Islet of Langerhans (tissue), 1 donor: ENCODE results near the gene CHRNA1.

Experiments
- FAIRE-seq: peaks from one replicate; lab custom pipeline; 2011; peaks lifted over from hg19 to GRCh38; lab: Jason Lieb, UNC

Gene CHRNA1

GRCh38 chr2:174764280-174765255 is at the start of gene CHRNA1:
TSS of gene CHRNA1 (minus strand) at chr2:174764472. CDS start at chr2:174764394, 78 bp downstream.
- no peak for FAIRE-seq

- no peak for FAIRE-seq
Observed at GRCh38 chr2:174812037-174812436, 47.8 kb upstream of the CHRNA1 start.

- FAIRE-seq = peak; percentile 33
Observed at GRCh38 chr2:174807931-174808330, 43.7 kb upstream of the CHRNA1 start.

GRCh38 chr2:174805803-174806202 is 41.5 kb upstream of the CHRNA1 start:
- no peak for FAIRE-seq

GRCh38 chr2:174802459-174802858 is 38.2 kb upstream of the CHRNA1 start:
- FAIRE-seq = no peak

- no peak for FAIRE-seq
Observed at GRCh38 chr2:174800436-174801205, 36.3 kb upstream of the CHRNA1 start.

- FAIRE-seq = no peak
Observed at GRCh38 chr2:174798801-174799200, 34.5 kb upstream of the CHRNA1 start.

- no peak for FAIRE-seq
Observed at GRCh38 chr2:174797781-174798276, 33.6 kb upstream of the CHRNA1 start.

- no peak for FAIRE-seq
Observed at GRCh38 chr2:174796319-174796771, 32.1 kb upstream of the CHRNA1 start.

GRCh38 chr2:174794851-174795374 is 30.6 kb upstream of the CHRNA1 start:
- FAIRE-seq = no peak

GRCh38 chr2:174792309-174793025 is 28.2 kb upstream of the CHRNA1 start:
- no peak for FAIRE-seq

- FAIRE-seq = no peak
Observed at GRCh38 chr2:174791746-174792280, 27.5 kb upstream of the CHRNA1 start.

GRCh38 chr2:174791020-174791419 is 26.7 kb upstream of the CHRNA1 start:
- no peak for FAIRE-seq

- FAIRE-seq = no peak
Observed at GRCh38 chr2:174789001-174789400, 24.7 kb upstream of the CHRNA1 start.

GRCh38 chr2:174788291-174788929 is 24.1 kb upstream of the CHRNA1 start:
- no peak for FAIRE-seq

- FAIRE-seq = no peak
Observed at GRCh38 chr2:174787487-174788205, 23.4 kb upstream of the CHRNA1 start.

GRCh38 chr2:174786066-174786725 is 21.9 kb upstream of the CHRNA1 start:
- no peak for FAIRE-seq

- FAIRE-seq = no peak
Observed at GRCh38 chr2:174785481-174785880, 21.2 kb upstream of the CHRNA1 start.

- no peak for FAIRE-seq
Observed at GRCh38 chr2:174784909-174785308, 20.6 kb upstream of the CHRNA1 start.

- FAIRE-seq = no peak
Observed at GRCh38 chr2:174784316-174784715, 20.0 kb upstream of the CHRNA1 start.
